H1 (cell line): ENCODE measurements around the gene TSSK6. TPM values are rescaled to one million over a fixed set of nuclear protein-coding genes. Genes with fewer than 3 reads are reported as not detected.

Experiments used
- BCL11A ChIP-seq, 2 experiments: IDR thresholded peaks; one replicate each; pipeline ENCODE4 v1.6.1; 2011; ENCODE audit warnings: low read depth in 2 of 2, low read length in 2 of 2, mild to moderate bottlenecking in 2 of 2
- CBX5 ChIP-seq: fragments of 300-800, 300-1000 bp; sonication (generic); IDR thresholded peaks from 2 replicates; pipeline ENCODE4 v1.7.1; 2016; ENCODE audit warnings: antibody characterized with exemption, low read length, low read depth
- CEBPB ChIP-seq: IDR thresholded peaks from 2 replicates; pipeline ENCODE4 v1.6.1; 2012; ENCODE audit warnings: low read depth, low read length
- EZH2 ChIP-seq: fragments of 200-600 bp; sonication (generic); IDR thresholded peaks from 2 replicates; pipeline ENCODE4 v1.7.1; 2012; ENCODE audit warnings: low read depth, mild to moderate bottlenecking, moderate library complexity, low read length, inconsistent platforms; ENCODE audit not compliant: severe bottlenecking
- MAFK ChIP-seq: IDR thresholded peaks from 2 replicates; pipeline ENCODE4 v1.6.1; 2012; ENCODE audit warnings: low read depth, mild to moderate bottlenecking, improper control_type of control experiment, low read length
- POLR2AphosphoS5 ChIP-seq: IDR thresholded peaks from 2 replicates; pipeline ENCODE4 v1.6.1; 2011; ENCODE audit warnings: low read depth, low read length
- RFX5 ChIP-seq: IDR thresholded peaks from 2 replicates; pipeline ENCODE4 v1.6.1; 2011; ENCODE audit warnings: low read depth, low read length, improper control_type of control experiment, borderline replicate concordance
- TEAD4 ChIP-seq: IDR thresholded peaks from 2 replicates; pipeline ENCODE4 v1.6.1; 2012; ENCODE audit warnings: low read depth, low read length, inconsistent platforms, mixed read lengths
- ZNF274 ChIP-seq: IDR thresholded peaks from 2 replicates; pipeline ENCODE4 v1.7.0; 2012; ENCODE audit warnings: low read length, borderline replicate concordance; ENCODE audit errors: extremely low read depth
- polyA plus RNA-seq, 7 experiments: library from polyadenylated mRNA; depleted of rRNA in 3 of 7; stranded (reverse) in 5 of 7; unstranded in 2 of 7; fragments of >200 nt in 5 of 7; fragments of 200-250 nt in 2 of 7; gene quantifications; 1 replicate in 5 of 7; 2 replicates in 1 of 7; 4 replicates in 1 of 7; pipeline versions ENCODE4 v1.2.1 to v1.2.3, GENCODE V29; 2011 to 2013; ENCODE audit warnings: missing spikeins in 2 of 7, mixed read lengths in 2 of 7
- total RNA-seq: library from RNA; stranded (reverse); fragmentation: NEBNext Ultra II Directional; extraction: Animal tissue kit (Norgen Biotek cat#: 25700); gene quantifications from 2 replicates; pipeline ENCODE4 v1.2.1, GENCODE V29; 2021

Gene TSSK6
- total and polyA plus RNA-seq, 2 of the 8 experiments (the other 6 are each of a cell fraction or from before 2014, with no cell fraction given): 3.6 to 7.8 TPM

GRCh38 chr19:19471682-19472081 lies 43.7 kb downstream of the TSSK6 start (continued):
- TF ChIP-seq MAFK: no peak
- no peak for TF ChIP-seq ZNF274
- no peak for TF ChIP-seq BCL11A (IDR thresholded peaks at IDR 0.05; ENCODE audit: low read depth in 2 of 2, low read length in 2 of 2)
- TF ChIP-seq EZH2: no peak
- TF ChIP-seq RFX5: no peak
- no peak for TF ChIP-seq CEBPB
- TF ChIP-seq POLR2AphosphoS5: no peak
- no peak for TF ChIP-seq TEAD4
- TF ChIP-seq CBX5: no peak
- TF ChIP-seq, all 59 proteins: peak for 0
